ENCODE data around the gene OCEL1.

DNA sequence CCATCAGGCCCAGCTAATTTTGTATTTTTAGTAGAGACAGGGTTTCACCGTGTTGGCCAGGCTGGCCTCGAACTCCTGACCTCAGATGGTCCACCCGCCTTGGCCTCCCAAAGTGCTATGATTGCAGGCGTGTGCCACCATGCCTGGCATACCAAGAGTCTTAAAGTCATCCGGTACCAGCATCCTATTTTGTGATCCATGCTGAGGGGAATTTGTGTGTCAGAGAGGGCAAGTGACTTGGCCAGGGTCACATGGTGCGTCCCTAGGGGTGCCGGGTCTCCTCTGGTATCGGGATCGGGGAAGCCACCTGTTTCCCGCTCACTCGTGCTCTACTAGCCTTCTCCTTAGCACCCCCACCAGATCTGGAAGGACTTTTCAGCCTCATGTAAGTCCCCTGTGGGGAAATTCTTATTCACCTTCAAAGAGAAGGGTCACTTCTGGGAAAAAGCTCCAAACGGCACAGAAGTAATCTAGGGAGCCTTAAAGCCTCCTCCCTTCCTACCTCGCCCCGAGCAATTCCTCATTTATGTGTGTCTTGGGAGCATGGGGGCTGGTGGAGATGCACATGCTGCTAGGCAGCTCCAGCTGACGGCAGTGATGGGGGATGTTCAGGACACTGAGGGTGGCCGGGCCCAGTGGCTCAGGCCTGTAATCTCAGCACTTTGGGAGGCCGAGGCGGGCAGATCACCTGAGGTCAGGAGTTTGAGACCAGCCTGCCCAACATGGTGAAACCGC, 49.6 kb downstream of the OCEL1 start:
- TF ChIP-seq, protein P1, sequence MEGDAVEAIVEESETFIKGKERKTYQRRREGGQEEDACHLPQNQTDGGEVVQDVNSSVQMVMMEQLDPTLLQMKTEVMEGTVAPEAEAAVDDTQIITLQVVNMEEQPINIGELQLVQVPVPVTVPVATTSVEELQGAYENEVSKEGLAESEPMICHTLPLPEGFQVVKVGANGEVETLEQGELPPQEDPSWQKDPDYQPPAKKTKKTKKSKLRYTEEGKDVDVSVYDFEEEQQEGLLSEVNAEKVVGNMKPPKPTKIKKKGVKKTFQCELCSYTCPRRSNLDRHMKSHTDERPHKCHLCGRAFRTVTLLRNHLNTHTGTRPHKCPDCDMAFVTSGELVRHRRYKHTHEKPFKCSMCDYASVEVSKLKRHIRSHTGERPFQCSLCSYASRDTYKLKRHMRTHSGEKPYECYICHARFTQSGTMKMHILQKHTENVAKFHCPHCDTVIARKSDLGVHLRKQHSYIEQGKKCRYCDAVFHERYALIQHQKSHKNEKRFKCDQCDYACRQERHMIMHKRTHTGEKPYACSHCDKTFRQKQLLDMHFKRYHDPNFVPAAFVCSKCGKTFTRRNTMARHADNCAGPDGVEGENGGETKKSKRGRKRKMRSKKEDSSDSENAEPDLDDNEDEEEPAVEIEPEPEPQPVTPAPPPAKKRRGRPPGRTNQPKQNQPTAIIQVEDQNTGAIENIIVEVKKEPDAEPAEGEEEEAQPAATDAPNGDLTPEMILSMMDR (IDR thresholded peaks at IDR 0.05), result no peak
- TF ChIP-seq POLR2A (IDR thresholded peaks at IDR 0.05), result no peak
